Duodenal mucosa (tissue), 2 donors: ENCODE data around the gene ABCC9.
"Not testable (repeated sequence)": the region's sequence is repeated elsewhere in the genome, so short reads cannot be mapped to it uniquely, and the experiment has no call there.

ENCODE experiments used
- H3K27ac ChIP-seq: one replicate; pipeline ENCODE4 v1.7.0; 2013; ENCODE audit warnings: low read depth, low read length
- H3K27me3 ChIP-seq, 2 donors: one replicate each; pipeline ENCODE4 v1.7.0; 2013; ENCODE audit warnings: low read length in 2 of 2, control low read depth in 1 of 2; ENCODE audit not compliant: insufficient read depth in 2 of 2, control insufficient read depth in 1 of 2
- H3K36me3 ChIP-seq, 2 donors: one replicate each; pipeline ENCODE4 v1.7.0; 2013; ENCODE audit warnings: low read length in 2 of 2, control low read depth in 1 of 2; ENCODE audit not compliant: insufficient read depth in 2 of 2, control insufficient read depth in 1 of 2
- H3K4me1 ChIP-seq, 2 donors: one replicate each; pipeline ENCODE4 v1.7.0; 2013; ENCODE audit warnings: low read length in 2 of 2, control low read depth in 1 of 2; ENCODE audit not compliant: insufficient read depth in 2 of 2, control insufficient read depth in 1 of 2
- H3K4me3 ChIP-seq, 2 donors: one replicate each; pipeline ENCODE4 v1.7.0; 2013; ENCODE audit warnings: low read length in 2 of 2, low read depth in 1 of 2
- H3K9ac ChIP-seq, 2 donors: one replicate each; pipeline ENCODE4 v1.7.0; 2013; ENCODE audit warnings: low read length in 2 of 2, low read depth in 1 of 2
- H3K9me3 ChIP-seq, 2 donors: one replicate each; pipeline ENCODE4 v1.7.0; 2013; ENCODE audit warnings: low read length in 2 of 2, control low read depth in 1 of 2; ENCODE audit not compliant: control insufficient read depth in 1 of 2

ABCC9 gene

GRCh38 chr12:21910657-21911056 lies 30.6 kb downstream of the ABCC9 start:
- no peak overlapping the region for H3K27ac ChIP-seq
- H3K27me3 ChIP-seq = no peaks in the 10 kb centered on the region
- no peaks in the 10 kb centered on the region for H3K36me3 ChIP-seq
- H3K4me3 ChIP-seq = no peak overlapping the region
- H3K9me3 ChIP-seq = no peaks in the 10 kb centered on the region
- no peak overlapping the region for H3K9ac ChIP-seq
- no peaks in the 10 kb centered on the region for H3K4me1 ChIP-seq

- Histone ChIP-seq H3K27ac (no peak overlapping the region), H3K4me1 (no peaks in the 10 kb centered on the region), H3K9ac (no peak overlapping the region), H3K27me3 (no peaks in the 10 kb centered on the region), H3K9me3 (no peaks in the 10 kb centered on the region), H3K4me3 (no peak overlapping the region), H3K36me3 (no peaks in the 10 kb centered on the region)
These were observed 33.0 kb downstream of the ABCC9 start for GRCh38 chr12:21907948-21908837.

- no peak overlapping the region for H3K4me3 ChIP-seq
- H3K27me3 ChIP-seq = no peaks in the 10 kb centered on the region
- H3K36me3 ChIP-seq = no peaks in the 10 kb centered on the region
These were observed 34.2 kb downstream of the ABCC9 start for GRCh38 chr12:21906919-21907493.

GRCh38 chr12:21899532-21899931 lies 41.7 kb downstream of the ABCC9 start:
- not testable (repeated sequence) for H3K4me1 ChIP-seq, H3K4me3 ChIP-seq, H3K27ac ChIP-seq, H3K36me3 ChIP-seq, H3K9me3 ChIP-seq, H3K9ac ChIP-seq, H3K27me3 ChIP-seq

More at GRCh38 chr12:21906919-21907493, 34.2 kb downstream of the ABCC9 start:
- no peak overlapping the region for H3K9ac ChIP-seq
- H3K9me3 ChIP-seq = no peaks in the 10 kb centered on the region
- no peaks in the 10 kb centered on the region for H3K4me1 ChIP-seq
- no peak overlapping the region for H3K27ac ChIP-seq

- Histone ChIP-seq H3K36me3 (no peaks in the 10 kb centered on the region), H3K27ac (no peak overlapping the region), H3K9me3 (no peaks in the 10 kb centered on the region), H3K4me1 (no peaks in the 10 kb centered on the region), H3K4me3 (no peak overlapping the region), H3K27me3 (no peaks in the 10 kb centered on the region), H3K9ac (no peak overlapping the region)
These were observed 45.6 kb downstream of the ABCC9 start for GRCh38 chr12:21895651-21896050.

- no peaks in the 10 kb centered on the region for H3K36me3 ChIP-seq
- no peak overlapping the region for H3K9ac ChIP-seq
These were observed 46.2 kb downstream of the ABCC9 start for GRCh38 chr12:21894792-21895595.

GRCh38 chr12:21893924-21894323 lies 47.3 kb downstream of the ABCC9 start:
- H3K4me3 ChIP-seq = no peak overlapping the region
- no peaks in the 10 kb centered on the region for H3K36me3 ChIP-seq
- H3K4me1 ChIP-seq = no peaks in the 10 kb centered on the region
- H3K9me3 ChIP-seq = no peaks in the 10 kb centered on the region
- H3K9ac ChIP-seq = no peak overlapping the region
- H3K27ac ChIP-seq = no peak overlapping the region
- no peaks in the 10 kb centered on the region for H3K27me3 ChIP-seq

More at GRCh38 chr12:21894792-21895595, 46.2 kb downstream of the ABCC9 start:
- Histone ChIP-seq H3K4me1 (no peaks in the 10 kb centered on the region), H3K4me3 (no peak overlapping the region), H3K27ac (no peak overlapping the region), H3K9me3 (no peaks in the 10 kb centered on the region), H3K27me3 (no peaks in the 10 kb centered on the region)

- no peak overlapping the region for H3K4me3 ChIP-seq
- H3K4me1 ChIP-seq = no peaks in the 10 kb centered on the region
- no peaks in the 10 kb centered on the region for H3K36me3 ChIP-seq
- H3K9me3 ChIP-seq = no peaks in the 10 kb centered on the region
- H3K27ac ChIP-seq = no peak overlapping the region
- H3K9ac ChIP-seq = no peak overlapping the region
- H3K27me3 ChIP-seq = no peaks in the 10 kb centered on the region
These were observed 48.9 kb downstream of the ABCC9 start for GRCh38 chr12:21892341-21892740.

- no peaks in the 10 kb centered on the region for H3K4me1 ChIP-seq
- no peaks in the 10 kb centered on the region for H3K36me3 ChIP-seq
These were observed 49.4 kb downstream of the ABCC9 start for GRCh38 chr12:21891751-21892217.

More at GRCh38 chr12:21891751-21892217, 49.4 kb downstream of the ABCC9 start:
- no peak overlapping the region for H3K4me3 ChIP-seq
- H3K9me3 ChIP-seq = no peaks in the 10 kb centered on the region
- H3K27ac ChIP-seq = no peak overlapping the region
- H3K27me3 ChIP-seq = no peaks in the 10 kb centered on the region
- no peak overlapping the region for H3K9ac ChIP-seq
